ENCODE data around the gene CAB39L. TPM values are rescaled to one million over a fixed set of nuclear protein-coding genes. Genes with fewer than 3 reads are reported as not detected.

Gene CAB39L
- total RNA-seq, 1 donor from 2014 or later, result 7.1 TPM

DNA sequence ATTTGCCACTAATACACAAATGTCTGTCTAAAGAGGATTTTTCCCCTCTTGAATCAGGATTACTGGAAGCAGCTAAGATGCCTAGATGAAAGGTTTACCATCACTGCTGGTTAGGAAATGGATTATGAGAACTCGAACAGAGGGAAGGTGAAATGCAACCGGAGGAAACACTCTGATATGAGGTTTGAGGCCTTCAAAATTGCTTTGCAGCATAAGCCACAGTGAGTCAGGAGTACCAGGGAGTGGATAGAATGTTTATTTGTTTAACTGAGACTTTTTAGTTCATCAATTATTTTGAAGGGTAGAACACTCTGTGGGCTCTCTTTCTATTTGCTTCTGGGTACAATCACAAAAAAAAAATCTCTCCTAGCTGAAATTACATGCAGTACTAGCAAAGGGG, 178.0 kb downstream of the CAB39L start:
- H3K4me1 Mint-ChIP-seq (ENCODE audit: low read depth), result no peaks in the 10 kb centered on the region
- intact Hi-C loops (cut with micrococcal nuclease), result no loop called here
- no peak for DNase-seq (ENCODE audit: low spot score)
- no peaks in the 10 kb centered on the region for H3K9me3 Mint-ChIP-seq
- no peaks in the 10 kb centered on the region for H3K27me3 Mint-ChIP-seq (ENCODE audit: insufficient read depth)
- H3K4me3 Mint-ChIP-seq, result no peak overlapping the region
- no peak overlapping the region for H3K27ac Mint-ChIP-seq
- peaks cover 21% of the 10 kb centered on the region for H3K36me3 Mint-ChIP-seq (ENCODE audit: low read depth)

DNA sequence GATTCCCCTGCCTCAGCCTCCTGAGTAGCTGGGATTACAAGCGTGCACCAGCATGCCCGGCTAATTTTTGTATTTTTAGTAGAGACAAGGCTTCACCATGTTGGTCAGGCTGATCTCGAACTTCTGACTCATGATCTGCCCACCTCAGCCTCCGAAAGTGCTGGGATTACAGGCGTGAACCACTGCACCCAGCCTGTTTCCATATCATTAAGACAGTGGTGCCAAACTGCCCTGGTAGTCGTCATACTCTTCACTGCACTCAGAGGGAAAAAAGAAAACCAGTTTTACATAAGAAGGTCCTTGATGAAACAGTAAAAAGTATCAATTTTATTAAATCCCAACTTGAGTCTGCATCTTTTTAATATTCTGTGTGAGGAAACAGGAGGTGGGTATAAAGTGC, 181.2 kb downstream of the CAB39L start:
- peaks cover 10% of the 10 kb centered on the region for H3K4me1 Mint-ChIP-seq (ENCODE audit: low read depth)
- peaks cover 21% of the 10 kb centered on the region for H3K36me3 Mint-ChIP-seq (ENCODE audit: low read depth)
- no peak overlapping the region for H3K4me3 Mint-ChIP-seq
- no peak for DNase-seq (ENCODE audit: low spot score)
- H3K9me3 Mint-ChIP-seq, result no peaks in the 10 kb centered on the region
- no peak overlapping the region for H3K27ac Mint-ChIP-seq
- no peaks in the 10 kb centered on the region for H3K27me3 Mint-ChIP-seq (ENCODE audit: insufficient read depth)
- intact Hi-C loops (cut with micrococcal nuclease), result no loop called here

DNA sequence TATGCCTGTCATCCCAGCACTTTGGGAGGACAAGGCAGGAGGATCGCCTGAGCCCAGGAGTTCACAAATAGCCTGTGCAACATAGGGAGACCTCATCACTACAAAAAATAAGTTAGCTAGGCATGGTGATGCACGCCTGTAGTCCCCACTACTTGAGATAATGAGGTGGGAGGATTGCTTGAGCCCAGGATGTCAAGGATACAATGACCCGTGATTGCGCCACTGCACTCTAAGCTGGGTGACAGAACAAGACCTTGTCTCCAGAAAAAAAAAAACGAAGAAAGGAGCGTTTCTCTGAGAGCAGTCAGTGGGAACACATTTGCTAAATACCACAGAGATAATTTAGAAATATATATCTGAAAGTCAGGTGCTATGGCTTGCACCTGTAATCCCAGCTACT, 184.3 kb downstream of the CAB39L start:
- Mint-ChIP-seq H3K27me3 (ENCODE audit: insufficient read depth) (no peaks in the 10 kb centered on the region), H3K27ac (no peak overlapping the region), H3K36me3 (ENCODE audit: low read depth) (peaks cover 43% of the 10 kb centered on the region), H3K4me3 (no peak overlapping the region), H3K4me1 (ENCODE audit: low read depth) (peaks cover 32% of the 10 kb centered on the region), H3K9me3 (no peaks in the 10 kb centered on the region)
- intact Hi-C loops (cut with micrococcal nuclease), result no loop called here
- no peak for DNase-seq (ENCODE audit: low spot score)

Other genes starting within 250 kb of the CAB39L start
- gene MLNR, start 223.7 kb downstream of the CAB39L start, total RNA-seq, result not detected in 2 replicates
- gene CDADC1, start 196.1 kb downstream of the CAB39L start, total RNA-seq, result 8.1 and 9.5 TPM in 2 replicates
- gene SETDB2, start 210 bp upstream of the CAB39L start, total RNA-seq, result 13.0 and 14.6 TPM in 2 replicates
- gene PHF11, start 51.9 kb upstream of the CAB39L start, total RNA-seq, result 66.0 and 68.0 TPM in 2 replicates
- gene RCBTB1, start 141.5 kb upstream of the CAB39L start, total RNA-seq, result 14.9 and 16.3 TPM in 2 replicates
- gene ARL11, start 184.4 kb upstream of the CAB39L start, total RNA-seq, result 0.80 and 0.93 TPM in 2 replicates
- 42.6 and 44.6 TPM in 2 replicates for gene EBPL, start 247.4 kb upstream of the CAB39L start, total RNA-seq

Data from activated T-helper 1 cell treated with anti-CD3 and anti-CD28 coated beads, Interleukin-12 subunit alpha, Interleukin-12 subunit beta, Interleukin-2, Interleukin-4 antibody, amounts not matched to agents 30 ng/mL and 10 ng/mL and 1 ng/mL, durations not matched to agents 14 hours and 24 hours and 36 hours (primary cell).